Chondrocyte (in vitro differentiated cells): Measurements from ENCODE around the gene CLCN2. TPM values are rescaled to one million over a fixed set of nuclear protein-coding genes. Genes with fewer than 3 reads are reported as not detected.
A peak's percentile ranks its signal among the peaks of the same experiment; 100 is the strongest.

Experiments
- DNase-seq: peaks from one replicate; pipeline ENCODE4 v3.0.0; 2021; ENCODE audit warnings: mixed read lengths, low spot score
- H3K27ac Mint-ChIP-seq: one replicate; pipeline ENCODE4 v1.8.0; 2021; ENCODE audit warnings: mild to moderate bottlenecking, moderate library complexity, mixed read lengths; ENCODE audit not compliant: unreplicated experiment
- H3K27me3 Mint-ChIP-seq: 2 replicates; pipeline ENCODE4 v1.8.0; 2021; ENCODE audit warnings: low read depth, mixed read lengths
- H3K36me3 Mint-ChIP-seq: 2 replicates; pipeline ENCODE4 v1.8.0; 2021; ENCODE audit warnings: low read depth, mixed read lengths
- H3K4me1 Mint-ChIP-seq: 2 replicates; pipeline ENCODE4 v1.8.0; 2021; ENCODE audit warnings: low read depth, mild to moderate bottlenecking, mixed read lengths
- H3K4me3 Mint-ChIP-seq: one replicate; pipeline ENCODE4 v1.8.0; 2021; ENCODE audit warnings: mild to moderate bottlenecking, moderate library complexity, mixed read lengths; ENCODE audit not compliant: unreplicated experiment
- H3K9me3 Mint-ChIP-seq: 2 replicates; pipeline ENCODE4 v1.8.0; 2021; ENCODE audit warnings: low read depth, mixed read lengths
- CTCF ChIP-seq: fragments of 200-600 bp; sonication (generic); IDR thresholded peaks from 2 replicates; pipeline ENCODE4 v1.5.0; 2021; ENCODE audit warnings: antibody characterized with exemption, mild to moderate bottlenecking, moderate library complexity
- total RNA-seq: library from RNA; stranded (reverse); gene quantifications from 3 replicates; pipeline ENCODE4 v1.2.1, GENCODE V29; 2021

Gene CLCN2
- total RNA-seq, 1 donor from 2014 or later = 3.1 TPM

- TF ChIP-seq CTCF = no peak
- no peak overlapping the region for H3K4me3 Mint-ChIP-seq
- peaks cover 30% of the 10 kb centered on the region for H3K4me1 Mint-ChIP-seq
- H3K36me3 Mint-ChIP-seq = no peaks in the 10 kb centered on the region
- H3K27ac Mint-ChIP-seq = no peak overlapping the region
- peaks cover 32% of the 10 kb centered on the region for H3K27me3 Mint-ChIP-seq
- DNase-seq = no peak
- H3K9me3 Mint-ChIP-seq = no peaks in the 10 kb centered on the region
These were observed 14.5 kb upstream of the CLCN2 start for GRCh38 chr3:184375747-184376461.

DNA sequence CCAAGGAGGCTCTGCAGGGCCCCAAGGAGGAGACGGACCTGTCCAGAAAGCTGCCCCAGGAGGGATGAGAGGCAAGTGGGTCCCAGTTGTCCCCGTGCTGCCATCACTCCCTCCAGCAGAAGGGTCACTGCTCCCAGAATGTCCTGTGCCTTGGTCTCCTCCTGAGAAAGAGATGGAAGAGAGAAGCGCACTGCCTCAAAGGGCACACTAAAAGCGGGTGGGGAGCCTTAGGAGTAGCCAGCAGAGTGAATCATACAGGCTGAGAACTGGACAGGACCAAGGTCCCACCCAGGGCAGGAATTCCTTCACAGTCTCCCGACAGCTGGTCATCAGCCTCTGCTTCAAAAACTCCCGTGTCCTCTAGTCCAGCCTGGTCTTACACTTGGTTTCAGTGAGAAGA lies 12.0 kb upstream of the CLCN2 start:
- no peak for TF ChIP-seq CTCF
- DNase-seq = no peak

DNA sequence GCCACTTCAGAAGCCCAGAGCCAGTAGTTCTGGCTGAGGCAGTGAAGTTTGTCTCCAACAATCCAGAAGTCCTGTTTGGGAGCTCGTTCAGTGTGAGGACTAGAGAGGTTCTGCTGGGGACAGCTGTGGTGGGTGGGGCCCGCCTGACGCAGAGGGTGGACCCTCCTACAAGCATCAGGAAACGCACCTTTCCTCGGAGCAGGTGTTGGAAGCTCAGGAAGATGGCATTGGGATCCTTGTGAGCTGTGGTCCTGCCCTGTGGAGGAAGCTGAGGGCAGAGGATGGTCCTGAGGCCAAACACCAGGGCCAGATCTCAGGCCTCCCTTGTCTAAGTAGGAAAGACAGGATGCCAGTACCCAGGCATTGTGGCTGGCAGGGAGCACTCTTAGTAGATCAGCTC lies 11.5 kb upstream of the CLCN2 start:
- Mint-ChIP-seq H3K4me1 (peaks cover 52% of the 10 kb centered on the region), H3K36me3 (peaks cover 6% of the 10 kb centered on the region), H3K4me3 (no peak overlapping the region), H3K27ac (no peak overlapping the region), H3K9me3 (no peaks in the 10 kb centered on the region), H3K27me3 (peaks cover 24% of the 10 kb centered on the region)
- DNase-seq = no peak
- no peak for TF ChIP-seq CTCF

More for the DNA sequence above, 12.0 kb upstream of the CLCN2 start:
- Mint-ChIP-seq H3K36me3 (peaks cover 6% of the 10 kb centered on the region), H3K27me3 (peaks cover 24% of the 10 kb centered on the region), H3K4me3 (no peak overlapping the region), H3K4me1 (peaks cover 47% of the 10 kb centered on the region), H3K9me3 (no peaks in the 10 kb centered on the region), H3K27ac (no peak overlapping the region)

- Mint-ChIP-seq H3K4me1 (peaks cover 57% of the 10 kb centered on the region), H3K27ac (no peak overlapping the region), H3K9me3 (no peaks in the 10 kb centered on the region), H3K36me3 (peaks cover 6% of the 10 kb centered on the region), H3K4me3 (no peak overlapping the region), H3K27me3 (peaks cover 21% of the 10 kb centered on the region)
- no peak for DNase-seq
- no peak for TF ChIP-seq CTCF
These were observed 11.0 kb upstream of the CLCN2 start for GRCh38 chr3:184372296-184372821.

DNA sequence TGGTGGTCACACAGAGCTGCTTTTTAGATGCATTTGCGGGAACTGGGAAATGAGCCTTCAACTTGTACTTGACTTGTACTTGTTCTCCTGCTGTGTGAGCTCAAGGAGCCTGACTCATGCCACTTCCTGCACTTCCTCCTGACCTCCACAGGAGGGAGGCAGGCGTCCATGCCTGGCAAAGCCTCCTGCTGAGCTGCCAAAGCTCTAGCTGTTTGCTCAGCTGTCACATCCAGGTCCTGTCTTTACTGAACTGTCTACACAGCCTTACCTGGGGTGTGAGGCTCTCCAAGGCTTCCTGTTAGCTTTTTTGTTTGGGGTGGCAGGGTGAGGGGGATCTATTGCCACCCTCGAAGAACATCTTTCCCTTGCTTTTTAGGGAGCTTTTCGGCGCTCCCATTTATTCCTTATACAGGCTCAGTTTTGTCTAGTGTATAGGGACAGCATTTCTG lies 10.2 kb upstream of the CLCN2 start:
- Mint-ChIP-seq H3K4me3 (no peak overlapping the region), H3K36me3 (peaks cover 9% of the 10 kb centered on the region), H3K27me3 (peaks cover 15% of the 10 kb centered on the region), H3K9me3 (no peaks in the 10 kb centered on the region), H3K27ac (peak overlapping the region; percentile 56), H3K4me1 (peaks cover 65% of the 10 kb centered on the region)
- TF ChIP-seq CTCF = peak; percentile 96
- DNase-seq = no peak
